LNCAP (cell line): ENCODE results near the gene PRPSAP2.
A peak's percentile ranks its signal among the peaks of the same experiment; 100 is the strongest.

Experiments
- CTCF ChIP-seq: fragments of 450-650 bp; IDR thresholded peaks from 2 replicates; pipeline ENCODE4 v1.5.1; 2017; ENCODE audit warnings: mild to moderate bottlenecking

The PRPSAP2 gene

GRCh38 chr17:18959845-18960240 lies 101.9 kb downstream of the PRPSAP2 start:
- TF ChIP-seq CTCF: no peak

- TF ChIP-seq CTCF: no peak
Measured at GRCh38 chr17:18960241-18960665, 102.3 kb downstream of the PRPSAP2 start.

- TF ChIP-seq CTCF: peak; percentile 92
Measured at GRCh38 chr17:18960803-18961511, 103.0 kb downstream of the PRPSAP2 start.

GRCh38 chr17:18961634-18962493 lies 103.9 kb downstream of the PRPSAP2 start:
- TF ChIP-seq CTCF: no peak

GRCh38 chr17:18962494-18962815 lies 104.5 kb downstream of the PRPSAP2 start:
- no peak for TF ChIP-seq CTCF

GRCh38 chr17:18963126-18964017 lies 105.4 kb downstream of the PRPSAP2 start:
- no peak for TF ChIP-seq CTCF

- no peak for TF ChIP-seq CTCF
Measured at GRCh38 chr17:18964018-18964351, 106.1 kb downstream of the PRPSAP2 start.
